ENCODE measurements around the gene CLDN9. TPM values are rescaled to one million over a fixed set of nuclear protein-coding genes. Genes with fewer than 3 reads are reported as not detected.

Gene CLDN9
- total and polyA plus RNA-seq, 10 donors, result 0.06 to 1.7 (median 0.44) TPM

DNA sequence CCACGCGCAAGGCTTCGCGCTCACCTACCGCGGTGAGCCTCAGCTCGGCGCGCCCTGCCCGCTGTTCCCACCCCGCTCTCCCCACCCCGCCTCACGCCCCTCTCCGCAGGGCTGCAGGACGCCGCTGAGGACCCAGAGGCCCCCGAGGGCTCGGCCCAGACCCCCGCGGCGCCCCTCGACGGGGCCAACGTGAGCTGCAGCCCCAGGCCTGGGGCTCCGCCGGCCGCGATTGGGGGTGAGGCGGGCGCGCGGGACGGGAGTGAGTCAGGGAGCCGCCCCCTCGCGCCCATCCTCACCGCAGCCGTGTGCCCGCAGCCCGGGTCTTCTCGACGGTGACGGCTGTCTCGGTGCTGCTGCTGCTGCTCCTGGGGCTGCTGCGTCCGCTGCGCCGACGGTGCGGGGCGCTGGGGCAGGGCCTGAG lies 45.5 kb upstream of the CLDN9 start:
- intact Hi-C loops (cut with DNase I; ENCODE audit: low total_unique reads), result no loop called here
- no peak overlapping the region for H3K27ac ChIP-seq
- peak overlapping the region in 6 of 8 donors; percentile 13 to 95 (median 25) for H3K4me3 ChIP-seq
- TF ChIP-seq POLR2A (IDR thresholded peaks at IDR 0.05) (no peak), POLR2AphosphoS5 (IDR thresholded peaks at IDR 0.05) (no peak)
- TF ChIP-seq, protein P1, sequence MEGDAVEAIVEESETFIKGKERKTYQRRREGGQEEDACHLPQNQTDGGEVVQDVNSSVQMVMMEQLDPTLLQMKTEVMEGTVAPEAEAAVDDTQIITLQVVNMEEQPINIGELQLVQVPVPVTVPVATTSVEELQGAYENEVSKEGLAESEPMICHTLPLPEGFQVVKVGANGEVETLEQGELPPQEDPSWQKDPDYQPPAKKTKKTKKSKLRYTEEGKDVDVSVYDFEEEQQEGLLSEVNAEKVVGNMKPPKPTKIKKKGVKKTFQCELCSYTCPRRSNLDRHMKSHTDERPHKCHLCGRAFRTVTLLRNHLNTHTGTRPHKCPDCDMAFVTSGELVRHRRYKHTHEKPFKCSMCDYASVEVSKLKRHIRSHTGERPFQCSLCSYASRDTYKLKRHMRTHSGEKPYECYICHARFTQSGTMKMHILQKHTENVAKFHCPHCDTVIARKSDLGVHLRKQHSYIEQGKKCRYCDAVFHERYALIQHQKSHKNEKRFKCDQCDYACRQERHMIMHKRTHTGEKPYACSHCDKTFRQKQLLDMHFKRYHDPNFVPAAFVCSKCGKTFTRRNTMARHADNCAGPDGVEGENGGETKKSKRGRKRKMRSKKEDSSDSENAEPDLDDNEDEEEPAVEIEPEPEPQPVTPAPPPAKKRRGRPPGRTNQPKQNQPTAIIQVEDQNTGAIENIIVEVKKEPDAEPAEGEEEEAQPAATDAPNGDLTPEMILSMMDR (IDR thresholded peaks at IDR 0.05 in 8 of 11, conservative IDR thresholded peaks at IDR 0.05 in 3 of 11), result no peak
- WGBS, 5 donors, result 7 to 14% (median 13%) methylated on average over 6 to 51 of the region's 51 CpGs
- no peaks in the 10 kb centered on the region for H3K9me3 ChIP-seq
- DNase-seq, result peak; percentile 76
- H3K27me3 ChIP-seq (replicated peaks in 1 of 7), result peaks cover 30 to 82% (median 64%) of the 10 kb centered on the region in 7 donors
- peaks cover 36 to 94% (median 83%) of the 10 kb centered on the region in 6 donors for H3K4me1 ChIP-seq
- peaks cover 0 to 9% (median 0%) of the 10 kb centered on the region in 6 donors for H3K36me3 ChIP-seq

DNA sequence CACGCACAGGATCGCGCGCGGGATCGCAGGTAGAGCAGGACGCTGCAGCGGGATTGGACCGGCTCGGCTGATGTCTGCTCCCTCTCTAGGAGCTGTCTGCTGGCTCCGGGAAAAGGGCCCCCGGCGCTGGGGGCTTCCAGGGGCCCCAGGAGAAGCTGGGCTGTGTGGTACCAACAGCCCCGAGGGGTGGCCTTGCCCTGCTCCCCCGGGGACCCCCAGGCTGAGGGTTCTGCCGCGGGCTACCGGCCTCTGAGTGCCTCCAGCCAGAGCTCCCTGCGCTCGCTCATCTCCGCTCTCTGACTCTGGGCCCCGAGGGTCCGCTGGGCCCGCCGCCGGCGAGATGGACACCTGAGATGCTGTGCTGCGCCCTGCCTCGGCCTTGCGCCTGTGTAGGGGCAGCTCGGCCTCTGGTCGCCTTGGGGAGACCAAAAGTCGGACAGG lies 45.0 kb upstream of the CLDN9 start:
- peak; percentile 77 for DNase-seq
- no peaks in the 10 kb centered on the region for H3K9me3 ChIP-seq
- peaks cover 0 to 14% (median 0%) of the 10 kb centered on the region in 6 donors for H3K36me3 ChIP-seq
- H3K4me3 ChIP-seq, result peak overlapping the region in 1 of 8 donors; percentile 95
- TF ChIP-seq, protein P1 (IDR thresholded peaks at IDR 0.05 in 8 of 11, conservative IDR thresholded peaks at IDR 0.05 in 3 of 11), result no peak
- TF ChIP-seq POLR2A (IDR thresholded peaks at IDR 0.05), result no peak
- no peak for TF ChIP-seq POLR2AphosphoS5 (IDR thresholded peaks at IDR 0.05)
- 42 to 65% (median 55%) methylated on average over 12 to 33 of the region's 33 CpGs for WGBS, 5 donors
- H3K27me3 ChIP-seq (replicated peaks in 1 of 7), result peaks cover 27 to 77% (median 59%) of the 10 kb centered on the region in 7 donors
- intact Hi-C loops (cut with DNase I; ENCODE audit: low total_unique reads), result no loop called here
- peaks cover 36 to 89% (median 80%) of the 10 kb centered on the region in 6 donors for H3K4me1 ChIP-seq
- H3K27ac ChIP-seq, result no peak overlapping the region

- peaks cover 21 to 71% (median 53%) of the 10 kb centered on the region in 7 donors for H3K27me3 ChIP-seq (replicated peaks in 1 of 7)
- peaks cover 0 to 21% (median 0%) of the 10 kb centered on the region in 6 donors for H3K36me3 ChIP-seq
- peak overlapping the region in 3 of 8 donors; percentile 46 to 79 (median 75) for H3K27ac ChIP-seq
- H3K9me3 ChIP-seq, result no peaks in the 10 kb centered on the region
- 14 to 23% (median 16%) methylated on average over 18 of the region's 18 CpGs for WGBS, 5 donors
- peaks cover 32 to 83% (median 74%) of the 10 kb centered on the region in 6 donors for H3K4me1 ChIP-seq
- TF ChIP-seq POLR2AphosphoS5 (IDR thresholded peaks at IDR 0.05) (no peak), POLR2A (IDR thresholded peaks at IDR 0.05) (no peak)
- H3K4me3 ChIP-seq, result peak overlapping the region in 7 of 8 donors; percentile 74 to 95 (median 82)
- intact Hi-C loops (cut with DNase I; ENCODE audit: low total_unique reads), result no loop called here
- no peak for DNase-seq
These were observed 44.4 kb upstream of the CLDN9 start for GRCh38 chr16:2968368-2968737.

GRCh38 chr16:2968738-2969544 lies 43.8 kb upstream of the CLDN9 start, which contains the start of gene PAQR4:
Gene PAQR4, plus strand, starts transcription at chr16:2969348. Its CDS starts 327 bp downstream, at chr16:2969675.
- H3K36me3 ChIP-seq, result peaks cover 0 to 26% (median 0%) of the 10 kb centered on the region in 6 donors
- WGBS, 5 donors, result 1 to 6% (median 1%) methylated on average over 28 to 98 of the region's 98 CpGs
- peak within 1 kb of the TSS; percentile 53 to 95 (median 81) for H3K4me3 ChIP-seq
- intact Hi-C loops (cut with DNase I; ENCODE audit: low total_unique reads), result no loop called here
- TF ChIP-seq, protein P1 (IDR thresholded peaks at IDR 0.05 in 8 of 11, conservative IDR thresholded peaks at IDR 0.05 in 3 of 11), result peak in 2 of 11 experiments; percentile 24 to 44
- TF ChIP-seq POLR2A (IDR thresholded peaks at IDR 0.05), result no peak
- peak in 2 of 3 donors; percentile 65 to 75 for TF ChIP-seq POLR2AphosphoS5 (IDR thresholded peaks at IDR 0.05)
- H3K27ac ChIP-seq, result peak within 1 kb of the TSS in 4 of 8 donors; percentile 56 to 79 (median 74)
- peaks cover 26 to 77% (median 68%) of the 10 kb centered on the region in 6 donors for H3K4me1 ChIP-seq
- H3K27me3 ChIP-seq (replicated peaks in 1 of 7), result peaks cover 19 to 65% (median 47%) of the 10 kb centered on the region in 7 donors
- no peaks in the 10 kb centered on the region for H3K9me3 ChIP-seq
- peak; percentile 96 for DNase-seq

Data from spleen (tissue), 11 donors.